GM06990 (cell line): ENCODE results near the gene SLC12A7.

Source experiments
- DNase-seq: peaks from one replicate; pipeline ENCODE4 v3.0.0-alpha.2; 2011; ENCODE audit not compliant: insufficient read length; ENCODE audit errors: extremely low read depth
- H3K27me3 ChIP-seq: replicated peaks from 2 replicates; pipeline ENCODE4 v1.6.0; 2011; ENCODE audit warnings: low read length; ENCODE audit not compliant: control insufficient read depth, insufficient read depth
- H3K36me3 ChIP-seq: 2 replicates; pipeline ENCODE4 v1.5.1; 2011; ENCODE audit warnings: low read length; ENCODE audit not compliant: control insufficient read depth, insufficient read depth
- H3K4me3 ChIP-seq: replicated peaks from 2 replicates; pipeline ENCODE4 v1.5.1; 2011; ENCODE audit warnings: low read depth, mild to moderate bottlenecking, control low read depth, low read length
- TF ChIP-seq, protein P1 (sequence below): IDR thresholded peaks from 2 replicates; pipeline ENCODE4 v1.5.1; 2011; ENCODE audit warnings: low read length, control low read depth, mild to moderate bottlenecking, inconsistent platforms; ENCODE audit not compliant: insufficient read depth, poor library complexity, severe bottlenecking

The SLC12A7 gene

GRCh38 chr5:1077491-1078020 is 34.3 kb downstream of the SLC12A7 start:
- TF ChIP-seq, protein P1, sequence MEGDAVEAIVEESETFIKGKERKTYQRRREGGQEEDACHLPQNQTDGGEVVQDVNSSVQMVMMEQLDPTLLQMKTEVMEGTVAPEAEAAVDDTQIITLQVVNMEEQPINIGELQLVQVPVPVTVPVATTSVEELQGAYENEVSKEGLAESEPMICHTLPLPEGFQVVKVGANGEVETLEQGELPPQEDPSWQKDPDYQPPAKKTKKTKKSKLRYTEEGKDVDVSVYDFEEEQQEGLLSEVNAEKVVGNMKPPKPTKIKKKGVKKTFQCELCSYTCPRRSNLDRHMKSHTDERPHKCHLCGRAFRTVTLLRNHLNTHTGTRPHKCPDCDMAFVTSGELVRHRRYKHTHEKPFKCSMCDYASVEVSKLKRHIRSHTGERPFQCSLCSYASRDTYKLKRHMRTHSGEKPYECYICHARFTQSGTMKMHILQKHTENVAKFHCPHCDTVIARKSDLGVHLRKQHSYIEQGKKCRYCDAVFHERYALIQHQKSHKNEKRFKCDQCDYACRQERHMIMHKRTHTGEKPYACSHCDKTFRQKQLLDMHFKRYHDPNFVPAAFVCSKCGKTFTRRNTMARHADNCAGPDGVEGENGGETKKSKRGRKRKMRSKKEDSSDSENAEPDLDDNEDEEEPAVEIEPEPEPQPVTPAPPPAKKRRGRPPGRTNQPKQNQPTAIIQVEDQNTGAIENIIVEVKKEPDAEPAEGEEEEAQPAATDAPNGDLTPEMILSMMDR: no peak
- Histone ChIP-seq H3K36me3 (no peaks in the 10 kb centered on the region), H3K4me3 (no peak overlapping the region), H3K27me3 (no peaks in the 10 kb centered on the region)
- no peak for DNase-seq

- no peaks in the 10 kb centered on the region for H3K36me3 ChIP-seq
- DNase-seq: no peak
- H3K4me3 ChIP-seq: no peak overlapping the region
- TF ChIP-seq, protein P1: no peak
- H3K27me3 ChIP-seq: no peaks in the 10 kb centered on the region
These were observed 34.8 kb downstream of the SLC12A7 start for GRCh38 chr5:1077026-1077425.

- no peak for DNase-seq
- Histone ChIP-seq H3K27me3 (no peaks in the 10 kb centered on the region), H3K36me3 (no peaks in the 10 kb centered on the region), H3K4me3 (no peak overlapping the region)
- TF ChIP-seq, protein P1: no peak
These were observed 35.5 kb downstream of the SLC12A7 start for GRCh38 chr5:1076406-1076805.

- no peak overlapping the region for H3K4me3 ChIP-seq
- no peaks in the 10 kb centered on the region for H3K27me3 ChIP-seq
- no peak for DNase-seq
- TF ChIP-seq, protein P1: no peak
- H3K36me3 ChIP-seq: no peaks in the 10 kb centered on the region
These were observed 35.9 kb downstream of the SLC12A7 start for GRCh38 chr5:1075931-1076330.

DNA sequence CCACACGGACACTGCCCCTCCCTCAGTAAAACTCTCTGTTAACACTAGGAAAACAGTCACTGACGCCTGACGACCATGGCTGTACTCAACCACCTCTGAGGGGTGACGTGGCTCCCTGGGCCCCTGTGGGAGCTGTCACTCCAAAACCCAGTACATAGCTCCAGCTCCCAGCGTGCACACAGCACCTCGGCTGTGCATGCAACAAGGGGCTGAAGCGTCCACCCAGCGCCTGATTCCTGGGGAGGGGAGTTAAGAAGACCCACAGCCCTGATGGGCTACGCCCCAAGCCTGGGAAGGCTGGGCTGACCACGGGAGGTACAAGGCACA is 36.3 kb downstream of the SLC12A7 start:
- Histone ChIP-seq H3K4me3 (no peak overlapping the region), H3K36me3 (no peaks in the 10 kb centered on the region), H3K27me3 (no peaks in the 10 kb centered on the region)
- TF ChIP-seq, protein P1: no peak
- no peak for DNase-seq
